H1 (cell line): ENCODE data around the gene PSMF1. TPM values are rescaled to one million over a fixed set of nuclear protein-coding genes. Genes with fewer than 3 reads are reported as not detected.

Experiments used
- CHD7 ChIP-seq: fragments of 300-600 bp; sonication (generic); IDR thresholded peaks from 2 replicates; pipeline ENCODE4 v1.7.1; 2012; ENCODE audit warnings: low read length, moderate library complexity, mild to moderate bottlenecking, inconsistent platforms; ENCODE audit not compliant: insufficient replicate concordance
- GABPA ChIP-seq: IDR thresholded peaks from 2 replicates; pipeline ENCODE4 v1.6.1; 2011; ENCODE audit warnings: mild to moderate bottlenecking, low read length, moderate library complexity, borderline replicate concordance; ENCODE audit not compliant: insufficient read depth
- GTF2F1 ChIP-seq: IDR thresholded peaks from 2 replicates; pipeline ENCODE4 v1.6.1; 2012; ENCODE audit warnings: low read depth, low read length, improper control_type of control experiment, borderline replicate concordance
- KDM4A ChIP-seq: IDR thresholded peaks from one replicate; pipeline ENCODE4 v1.7.1; 2012; ENCODE audit warnings: low read depth, mild to moderate bottlenecking, moderate library complexity, low read length, inconsistent platforms; ENCODE audit not compliant: severe bottlenecking
- KDM5A ChIP-seq: fragments of 200-600 bp; IDR thresholded peaks from 2 replicates; pipeline ENCODE4 v1.7.1; 2012; ENCODE audit warnings: mild to moderate bottlenecking, low read length, inconsistent platforms, mixed read lengths
- polyA plus RNA-seq, 7 experiments: library from polyadenylated mRNA; depleted of rRNA in 3 of 7; stranded (reverse) in 5 of 7; unstranded in 2 of 7; fragments of >200 nt in 5 of 7; fragments of 200-250 nt in 2 of 7; gene quantifications; 1 replicate in 5 of 7; 2 replicates in 1 of 7; 4 replicates in 1 of 7; pipeline versions ENCODE4 v1.2.1 to v1.2.3, GENCODE V29; 2011 to 2013; ENCODE audit warnings: missing spikeins in 2 of 7, mixed read lengths in 2 of 7
- total RNA-seq: library from RNA; stranded (reverse); fragmentation: NEBNext Ultra II Directional; extraction: Animal tissue kit (Norgen Biotek cat#: 25700); gene quantifications from 2 replicates; pipeline ENCODE4 v1.2.1, GENCODE V29; 2021

PSMF1 gene
- total and polyA plus RNA-seq, 2 of the 8 experiments (the other 6 are each of a cell fraction or from before 2014, with no cell fraction given) = 106 to 159 TPM

- TF ChIP-seq CHD7 (no peak), GABPA (no peak), KDM5A (no peak), GTF2F1 (no peak), KDM4A (no peak)
These were observed 56.4 kb downstream of the PSMF1 start (continued) for GRCh38 chr20:1174787-1175186.
